Keratinocyte (primary cell): ENCODE measurements around the gene PTPN6.

Source experiments
- EZH2 ChIP-seq: IDR thresholded peaks from one replicate; pipeline ENCODE4 v1.6.1; 2012; ENCODE audit warnings: inconsistent platforms, mild to moderate bottlenecking, low read length, moderate library complexity
- TF ChIP-seq, protein P1 (sequence below), 3 experiments: IDR thresholded peaks in 1 of 3; conservative IDR thresholded peaks in 1 of 3; optimal IDR thresholded peaks in 1 of 3; 2 replicates in 2 of 3; 3 replicates in 1 of 3; pipeline versions ENCODE3 to v1.5.1; 2011; ENCODE audit warnings: low read length in 3 of 3, mild to moderate bottlenecking in 3 of 3, moderate library complexity in 2 of 3, control low read depth in 1 of 3, inconsistent platforms in 1 of 3; ENCODE audit not compliant: insufficient read depth in 2 of 3; ENCODE audit errors: extremely low read depth in 1 of 3

GRCh38 chr12:6982532-6982931 is 31.4 kb downstream of the PTPN6 start:
- TF ChIP-seq, protein P1, sequence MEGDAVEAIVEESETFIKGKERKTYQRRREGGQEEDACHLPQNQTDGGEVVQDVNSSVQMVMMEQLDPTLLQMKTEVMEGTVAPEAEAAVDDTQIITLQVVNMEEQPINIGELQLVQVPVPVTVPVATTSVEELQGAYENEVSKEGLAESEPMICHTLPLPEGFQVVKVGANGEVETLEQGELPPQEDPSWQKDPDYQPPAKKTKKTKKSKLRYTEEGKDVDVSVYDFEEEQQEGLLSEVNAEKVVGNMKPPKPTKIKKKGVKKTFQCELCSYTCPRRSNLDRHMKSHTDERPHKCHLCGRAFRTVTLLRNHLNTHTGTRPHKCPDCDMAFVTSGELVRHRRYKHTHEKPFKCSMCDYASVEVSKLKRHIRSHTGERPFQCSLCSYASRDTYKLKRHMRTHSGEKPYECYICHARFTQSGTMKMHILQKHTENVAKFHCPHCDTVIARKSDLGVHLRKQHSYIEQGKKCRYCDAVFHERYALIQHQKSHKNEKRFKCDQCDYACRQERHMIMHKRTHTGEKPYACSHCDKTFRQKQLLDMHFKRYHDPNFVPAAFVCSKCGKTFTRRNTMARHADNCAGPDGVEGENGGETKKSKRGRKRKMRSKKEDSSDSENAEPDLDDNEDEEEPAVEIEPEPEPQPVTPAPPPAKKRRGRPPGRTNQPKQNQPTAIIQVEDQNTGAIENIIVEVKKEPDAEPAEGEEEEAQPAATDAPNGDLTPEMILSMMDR (optimal IDR thresholded peaks at IDR 0.05 in 1 of 3, IDR thresholded peaks at IDR 0.05 in 1 of 3, conservative IDR thresholded peaks at IDR 0.05 in 1 of 3; ENCODE audit: extremely low read depth in 1 of 3, insufficient read depth in 2 of 3, low read length in 3 of 3), result no peak
- no peak for TF ChIP-seq EZH2
